Mesenchymal stem cell (in vitro differentiated cells and primary cell): ENCODE results near the gene KLHL40.

Experiments used
- DNase-seq: peaks from one replicate; pipeline ENCODE4 v3.0.0-alpha.2; 2013
- H2AFZ ChIP-seq: one replicate; pipeline ENCODE4 v1.6.1; 2013; ENCODE audit warnings: low read depth, mild to moderate bottlenecking, control low read depth, inconsistent platforms, low read length, moderate library complexity
- H2AK5ac ChIP-seq: 2 replicates; pipeline ENCODE4 v1.6.1; 2013; ENCODE audit warnings: low read length, moderate library complexity, mild to moderate bottlenecking, inconsistent platforms; ENCODE audit not compliant: severe bottlenecking
- H2BK120ac ChIP-seq: one replicate; pipeline ENCODE4 v1.6.1; 2013; ENCODE audit warnings: low read depth, mild to moderate bottlenecking, inconsistent platforms, low read length, moderate library complexity
- H2BK12ac ChIP-seq, 2 experiments: one replicate each; pipeline ENCODE4 v1.6.1; 2013; ENCODE audit warnings: inconsistent platforms in 2 of 2, low read length in 2 of 2, mild to moderate bottlenecking in 2 of 2, moderate library complexity in 2 of 2, control low read depth in 1 of 2
- H2BK15ac ChIP-seq: one replicate; pipeline ENCODE4 v1.6.1; 2013; ENCODE audit warnings: mild to moderate bottlenecking, low read depth, inconsistent platforms; ENCODE audit not compliant: poor library complexity, severe bottlenecking
- H2BK5ac ChIP-seq: 2 replicates; pipeline ENCODE4 v1.6.1; 2013; ENCODE audit warnings: low read depth, mild to moderate bottlenecking, low read length, control low read depth, inconsistent platforms; ENCODE audit not compliant: poor library complexity, severe bottlenecking
- H3K14ac ChIP-seq, 2 experiments: one replicate each; pipeline ENCODE4 v1.6.1; 2013; ENCODE audit warnings: inconsistent platforms in 2 of 2, low read length in 2 of 2, control low read depth in 1 of 2, mild to moderate bottlenecking in 1 of 2, moderate library complexity in 1 of 2
- H3K18ac ChIP-seq, 2 experiments: one replicate each; pipeline ENCODE4 v1.6.1; 2013; ENCODE audit warnings: inconsistent platforms in 2 of 2, low read length in 2 of 2, control low read depth in 1 of 2, low read depth in 1 of 2, mild to moderate bottlenecking in 1 of 2
- H3K23ac ChIP-seq, 2 experiments: one replicate each; pipeline ENCODE4 v1.6.1; 2013; ENCODE audit warnings: inconsistent platforms in 2 of 2, low read length in 2 of 2, mild to moderate bottlenecking in 2 of 2, moderate library complexity in 2 of 2, control low read depth in 1 of 2
- H3K27ac ChIP-seq: 2 replicates; pipeline ENCODE4 v1.5.1; 2013; ENCODE audit warnings: mild to moderate bottlenecking, moderate library complexity, low read length, control low read depth, inconsistent platforms; ENCODE audit not compliant: poor library complexity, severe bottlenecking
- H3K27me3 ChIP-seq, 2 experiments: 2 replicates each; pipeline versions ENCODE4 v1.6.1 to v1.7.0; 2013; ENCODE audit warnings: low read length in 2 of 2, mild to moderate bottlenecking in 2 of 2, moderate library complexity in 2 of 2, control low read depth in 1 of 2, inconsistent platforms in 1 of 2; ENCODE audit not compliant: control insufficient read depth in 1 of 2, insufficient read depth in 1 of 2
- H3K36me3 ChIP-seq, 2 experiments: 2 replicates each; pipeline versions ENCODE4 v1.6.1 to v1.7.0; 2013; ENCODE audit warnings: low read length in 2 of 2, control low read depth in 1 of 2, inconsistent platforms in 1 of 2, low read depth in 1 of 2, mild to moderate bottlenecking in 1 of 2; ENCODE audit not compliant: insufficient read depth in 2 of 2, control insufficient read depth in 1 of 2
- H3K4ac ChIP-seq, 2 experiments: one replicate each; pipeline ENCODE4 v1.6.1; 2013; ENCODE audit warnings: inconsistent platforms in 2 of 2, low read length in 2 of 2, mild to moderate bottlenecking in 2 of 2, moderate library complexity in 2 of 2, control low read depth in 1 of 2, low read depth in 1 of 2
- H3K4me1 ChIP-seq: 2 replicates; pipeline ENCODE4 v1.6.1; 2013; ENCODE audit warnings: low read depth, low read length, control low read depth; ENCODE audit not compliant: control insufficient read depth, insufficient read depth
- H3K4me2 ChIP-seq: 2 replicates; pipeline ENCODE4 v1.6.1; 2013; ENCODE audit warnings: low read length, mild to moderate bottlenecking, inconsistent platforms; ENCODE audit not compliant: poor library complexity, severe bottlenecking
- H3K4me3 ChIP-seq, 2 experiments: 2 replicates each; pipeline versions ENCODE4 v1.5.1 to v1.7.0; 2013; ENCODE audit warnings: low read length in 2 of 2, mild to moderate bottlenecking in 2 of 2, control low read depth in 1 of 2, low read depth in 1 of 2; ENCODE audit not compliant: insufficient read depth in 1 of 2
- H3K79me1 ChIP-seq: replicated peaks from 2 replicates; pipeline ENCODE4 v1.6.1; 2013; ENCODE audit warnings: mild to moderate bottlenecking, control low read depth, low read length, inconsistent platforms; ENCODE audit not compliant: poor library complexity, severe bottlenecking
- H3K9ac ChIP-seq: 2 replicates; pipeline ENCODE4 v1.7.0; 2013; ENCODE audit warnings: mild to moderate bottlenecking, low read length, moderate library complexity
- H3K9me3 ChIP-seq: 2 replicates; pipeline ENCODE4 v1.7.0; 2013; ENCODE audit warnings: mild to moderate bottlenecking, low read length; ENCODE audit not compliant: control insufficient read depth
- H4K8ac ChIP-seq: one replicate; pipeline ENCODE4 v1.6.1; 2013; ENCODE audit warnings: inconsistent platforms, mild to moderate bottlenecking, low read length, moderate library complexity
- H4K91ac ChIP-seq: one replicate; pipeline ENCODE4 v1.6.1; 2013; ENCODE audit warnings: mild to moderate bottlenecking, low read length, inconsistent platforms
- WGBS: methylation state at CpG from one replicate; pipeline ENCODE4 v1.1.7; 2013; ENCODE audit warnings: mixed read lengths; 5-methylcytosine and 5-hydroxymethylcytosine counted together

The KLHL40 gene

GRCh38 chr3:42705962-42706585 lies 20.7 kb downstream of the KLHL40 start:
- Histone ChIP-seq H3K4me2 (no peak overlapping the region), H3K36me3 (no peaks in the 10 kb centered on the region), H2BK15ac (no peak overlapping the region), H2BK5ac (no peak overlapping the region), H2AK5ac (no peak overlapping the region), H2BK120ac (no peak overlapping the region), H3K18ac (no peak overlapping the region), H3K14ac (no peak overlapping the region), H3K27me3 (peaks cover 14 to 63% of the 10 kb centered on the region in 2 experiments), H3K9ac (no peak overlapping the region), H3K4ac (no peak overlapping the region), H3K4me1 (peaks cover 5% of the 10 kb centered on the region), H3K79me1 (no peaks in the 10 kb centered on the region), H3K4me3 (no peak overlapping the region), H4K91ac (no peak overlapping the region), H3K9me3 (no peaks in the 10 kb centered on the region), H3K23ac (no peak overlapping the region), H2BK12ac (no peak overlapping the region), H4K8ac (no peak overlapping the region), H2AFZ (no peak overlapping the region), H3K27ac (no peak overlapping the region)
- 85% methylated on average over 10 of the region's 10 CpGs for WGBS
- DNase-seq, result no peak

- Histone ChIP-seq H3K79me1 (no peaks in the 10 kb centered on the region), H3K27ac (no peak overlapping the region), H2AFZ (no peak overlapping the region), H3K4me3 (no peak overlapping the region), H2BK12ac (no peak overlapping the region), H3K4me1 (no peaks in the 10 kb centered on the region), H3K9ac (no peak overlapping the region), H3K14ac (peak overlapping the region in 1 of 2 experiments; percentile 38), H3K27me3 (peaks cover 20 to 67% of the 10 kb centered on the region in 2 experiments), H3K9me3 (no peaks in the 10 kb centered on the region), H2BK120ac (no peak overlapping the region), H3K36me3 (no peaks in the 10 kb centered on the region), H3K23ac (no peak overlapping the region), H2BK5ac (no peak overlapping the region), H2AK5ac (no peak overlapping the region), H4K8ac (no peak overlapping the region), H3K4me2 (no peak overlapping the region), H2BK15ac (no peak overlapping the region), H3K18ac (no peak overlapping the region), H4K91ac (no peak overlapping the region), H3K4ac (no peak overlapping the region)
- DNase-seq, result no peak
- 66% methylated on average over 6 of the region's 7 CpGs for WGBS
These were observed 21.6 kb downstream of the KLHL40 start for GRCh38 chr3:42706721-42707619.

GRCh38 chr3:42707620-42708355 lies 22.5 kb downstream of the KLHL40 start:
- H2AK5ac ChIP-seq, result no peak overlapping the region
- H3K4me1 ChIP-seq, result no peaks in the 10 kb centered on the region
- no peaks in the 10 kb centered on the region for H3K9me3 ChIP-seq
- no peak for DNase-seq
- H2BK12ac ChIP-seq, result no peak overlapping the region
- no peak overlapping the region for H3K14ac ChIP-seq
- no peak overlapping the region for H3K23ac ChIP-seq
- WGBS, result 72% methylated on average over 6 of the region's 8 CpGs
- no peaks in the 10 kb centered on the region for H3K36me3 ChIP-seq
- no peak overlapping the region for H2BK5ac ChIP-seq
- H3K9ac ChIP-seq, result no peak overlapping the region
- no peak overlapping the region for H2BK120ac ChIP-seq
- H3K4me2 ChIP-seq, result no peak overlapping the region
- no peak overlapping the region for H2AFZ ChIP-seq
- H3K27me3 ChIP-seq, result peaks cover 27 to 71% of the 10 kb centered on the region in 2 experiments
- no peak overlapping the region for H3K4ac ChIP-seq
- no peak overlapping the region for H4K8ac ChIP-seq
- H3K18ac ChIP-seq, result no peak overlapping the region
- no peak overlapping the region for H2BK15ac ChIP-seq
- no peak overlapping the region for H3K27ac ChIP-seq
- H3K4me3 ChIP-seq, result no peak overlapping the region
- H3K79me1 ChIP-seq, result no peaks in the 10 kb centered on the region
- no peak overlapping the region for H4K91ac ChIP-seq
